OCI-LY1 (cell line): Measurements from ENCODE around the gene WDR89.

ENCODE experiments used
- H2AFZ ChIP-seq: fragments of 200-600 bp; sonication (generic), shearing (Covaris generic); 2 replicates; pipeline ENCODE4 v1.6.0; 2014; ENCODE audit warnings: antibody characterized with exemption, mild to moderate bottlenecking, low read length
- H3F3A ChIP-seq: fragments of 200-600 bp; sonication (generic), shearing (Covaris generic); 2 replicates; pipeline ENCODE4 v1.6.0; 2014; ENCODE audit warnings: mild to moderate bottlenecking, antibody characterized with exemption, low read length, moderate library complexity; ENCODE audit not compliant: insufficient read depth
- H3K27ac ChIP-seq: fragments of 200-600 bp; sonication (generic); 2 replicates; pipeline ENCODE4 v1.5.1; 2014; ENCODE audit warnings: low read length, mixed run types, mild to moderate bottlenecking, low read depth; ENCODE audit not compliant: poor library complexity, severe bottlenecking
- H3K27me3 ChIP-seq: fragments of 200-600 bp; sonication (generic); 2 replicates; pipeline ENCODE4 v1.6.0; 2014; ENCODE audit warnings: antibody characterized with exemption, mild to moderate bottlenecking, low read length, moderate library complexity; ENCODE audit not compliant: insufficient read depth
- H3K36me3 ChIP-seq: fragments of 200-600 bp; sonication (generic); 2 replicates; pipeline ENCODE4 v1.6.1; 2014; ENCODE audit warnings: mild to moderate bottlenecking, antibody characterized with exemption, low read length, moderate library complexity, mixed read lengths; ENCODE audit not compliant: insufficient read depth
- H3K4me1 ChIP-seq: fragments of 200-600 bp; sonication (generic); 2 replicates; pipeline ENCODE4 v1.5.1; 2014; ENCODE audit warnings: mild to moderate bottlenecking, low read length, moderate library complexity; ENCODE audit not compliant: insufficient read depth, severe bottlenecking
- H3K4me2 ChIP-seq: fragments of 200-600 bp; sonication (generic), shearing (Covaris generic); 2 replicates; pipeline ENCODE4 v1.6.1; 2014; ENCODE audit warnings: low read length
- H3K4me3 ChIP-seq: fragments of 200-600 bp; sonication (generic); 2 replicates; pipeline ENCODE4 v1.5.1; 2014; ENCODE audit warnings: low read length, low read depth, mild to moderate bottlenecking, mixed read lengths; ENCODE audit not compliant: poor library complexity, severe bottlenecking
- H3K79me2 ChIP-seq: fragments of 200-600 bp; shearing (Covaris generic); 2 replicates; pipeline ENCODE4 v1.6.1; 2016; ENCODE audit warnings: mixed run types, low read length, mixed read lengths; ENCODE audit not compliant: insufficient read depth
- H3K9ac ChIP-seq: fragments of 200-600 bp; sonication (generic), shearing (Covaris generic); 2 replicates; pipeline ENCODE4 v1.6.1; 2014; ENCODE audit warnings: mild to moderate bottlenecking, low read length, mixed read lengths
- H3K9me2 ChIP-seq: fragments of 200-600 bp; sonication (generic), shearing (Covaris generic); 2 replicates; pipeline ENCODE4 v1.6.1; 2014; ENCODE audit warnings: low read depth, mild to moderate bottlenecking, low read length, mixed read lengths
- H3K9me3 ChIP-seq: fragments of 200-600 bp; shearing (Covaris generic); 2 replicates; pipeline ENCODE4 v1.6.1; 2014; ENCODE audit warnings: low read length, mixed read lengths
- H4K20me1 ChIP-seq: fragments of 200-600 bp; sonication (generic), shearing (Covaris generic); 2 replicates; pipeline ENCODE4 v1.6.0; 2016; ENCODE audit warnings: mild to moderate bottlenecking, low read length; ENCODE audit not compliant: insufficient read depth
- EZH2 ChIP-seq: fragments of 200-600 bp; sonication (generic), shearing (Covaris generic); IDR thresholded peaks from 2 replicates; pipeline ENCODE4 v1.8.0; 2017; ENCODE audit warnings: borderline replicate concordance, mixed run types, mild to moderate bottlenecking, antibody characterized with exemption, low read length, moderate library complexity, mixed read lengths
- TF ChIP-seq, protein P1 (sequence below): fragments of 200-600 bp; sonication (generic), shearing (Covaris generic); IDR thresholded peaks from 2 replicates; pipeline ENCODE4 v1.5.1; 2017; ENCODE audit warnings: mild to moderate bottlenecking, antibody characterized with exemption, low read length, moderate library complexity, mixed read lengths

Gene WDR89

GRCh38 chr14:63654936-63655335 is 13.3 kb upstream of the WDR89 start:
- Histone ChIP-seq H3K9me2 (no peaks in the 10 kb centered on the region), H3K79me2 (no peaks in the 10 kb centered on the region), H3K27me3 (no peaks in the 10 kb centered on the region), H3K36me3 (no peaks in the 10 kb centered on the region), H3F3A (no peaks in the 10 kb centered on the region), H2AFZ (no peak overlapping the region), H3K27ac (no peak overlapping the region), H4K20me1 (no peaks in the 10 kb centered on the region), H3K4me2 (no peak overlapping the region), H3K4me3 (no peak overlapping the region), H3K4me1 (peaks cover 8% of the 10 kb centered on the region), H3K9me3 (no peaks in the 10 kb centered on the region), H3K9ac (no peak overlapping the region)
- TF ChIP-seq, protein P1, sequence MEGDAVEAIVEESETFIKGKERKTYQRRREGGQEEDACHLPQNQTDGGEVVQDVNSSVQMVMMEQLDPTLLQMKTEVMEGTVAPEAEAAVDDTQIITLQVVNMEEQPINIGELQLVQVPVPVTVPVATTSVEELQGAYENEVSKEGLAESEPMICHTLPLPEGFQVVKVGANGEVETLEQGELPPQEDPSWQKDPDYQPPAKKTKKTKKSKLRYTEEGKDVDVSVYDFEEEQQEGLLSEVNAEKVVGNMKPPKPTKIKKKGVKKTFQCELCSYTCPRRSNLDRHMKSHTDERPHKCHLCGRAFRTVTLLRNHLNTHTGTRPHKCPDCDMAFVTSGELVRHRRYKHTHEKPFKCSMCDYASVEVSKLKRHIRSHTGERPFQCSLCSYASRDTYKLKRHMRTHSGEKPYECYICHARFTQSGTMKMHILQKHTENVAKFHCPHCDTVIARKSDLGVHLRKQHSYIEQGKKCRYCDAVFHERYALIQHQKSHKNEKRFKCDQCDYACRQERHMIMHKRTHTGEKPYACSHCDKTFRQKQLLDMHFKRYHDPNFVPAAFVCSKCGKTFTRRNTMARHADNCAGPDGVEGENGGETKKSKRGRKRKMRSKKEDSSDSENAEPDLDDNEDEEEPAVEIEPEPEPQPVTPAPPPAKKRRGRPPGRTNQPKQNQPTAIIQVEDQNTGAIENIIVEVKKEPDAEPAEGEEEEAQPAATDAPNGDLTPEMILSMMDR, result no peak
- no peak for TF ChIP-seq EZH2

DNA sequence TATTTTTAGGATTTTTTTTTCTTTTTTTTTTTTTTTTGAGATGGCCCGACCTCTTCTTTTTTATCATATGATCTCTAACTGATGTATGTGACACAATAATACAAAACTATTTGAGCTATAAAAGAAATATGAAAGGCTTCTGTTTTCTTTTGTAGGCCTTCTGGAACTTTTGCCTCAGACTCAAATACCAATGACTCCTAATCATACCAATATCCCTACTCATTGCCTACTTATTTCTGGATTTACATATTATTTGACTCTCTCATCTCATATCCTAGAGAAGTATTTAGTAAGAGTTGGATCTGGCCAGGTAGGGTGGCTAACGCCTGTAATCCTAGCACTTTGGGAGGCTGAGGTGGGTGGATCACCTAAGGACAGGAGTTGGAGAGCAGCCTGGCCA is 12.7 kb upstream of the WDR89 start:
- Histone ChIP-seq H2AFZ (no peak overlapping the region), H3K4me1 (peaks cover 8% of the 10 kb centered on the region), H3K36me3 (no peaks in the 10 kb centered on the region), H3K9ac (no peak overlapping the region), H3K27me3 (no peaks in the 10 kb centered on the region), H3K79me2 (no peaks in the 10 kb centered on the region), H3K27ac (no peak overlapping the region), H3K4me2 (no peak overlapping the region), H4K20me1 (no peaks in the 10 kb centered on the region), H3K4me3 (no peak overlapping the region), H3K9me3 (no peaks in the 10 kb centered on the region), H3F3A (no peaks in the 10 kb centered on the region), H3K9me2 (no peaks in the 10 kb centered on the region)
- TF ChIP-seq EZH2, result no peak
- TF ChIP-seq, protein P1, result no peak

- no peak overlapping the region for H3K4me2 ChIP-seq
- H3K79me2 ChIP-seq, result no peaks in the 10 kb centered on the region
- no peaks in the 10 kb centered on the region for H3K9me3 ChIP-seq
- H3K27ac ChIP-seq, result no peak overlapping the region
- no peak overlapping the region for H3K9ac ChIP-seq
- peaks cover 15% of the 10 kb centered on the region for H3K4me1 ChIP-seq
- no peaks in the 10 kb centered on the region for H3K27me3 ChIP-seq
- TF ChIP-seq, protein P1, result no peak
- no peak for TF ChIP-seq EZH2
- no peak overlapping the region for H3K4me3 ChIP-seq
- H4K20me1 ChIP-seq, result no peaks in the 10 kb centered on the region
- H2AFZ ChIP-seq, result no peak overlapping the region
- H3K9me2 ChIP-seq, result no peaks in the 10 kb centered on the region
- H3F3A ChIP-seq, result no peaks in the 10 kb centered on the region
- H3K36me3 ChIP-seq, result no peaks in the 10 kb centered on the region
These were observed 10.7 kb upstream of the WDR89 start for GRCh38 chr14:63652406-63652805.
